OCI-LY1 (cell line): ENCODE data around the gene FILIP1.

Experiments
- EZH2 ChIP-seq: fragments of 200-600 bp; sonication (generic), shearing (Covaris generic); IDR thresholded peaks from 2 replicates; pipeline ENCODE4 v1.8.0; 2017; ENCODE audit warnings: borderline replicate concordance, mixed run types, mild to moderate bottlenecking, antibody characterized with exemption, low read length, moderate library complexity, mixed read lengths
- TF ChIP-seq, protein P1 (sequence below): fragments of 200-600 bp; sonication (generic), shearing (Covaris generic); IDR thresholded peaks from 2 replicates; pipeline ENCODE4 v1.5.1; 2017; ENCODE audit warnings: mild to moderate bottlenecking, antibody characterized with exemption, low read length, moderate library complexity, mixed read lengths

DNA sequence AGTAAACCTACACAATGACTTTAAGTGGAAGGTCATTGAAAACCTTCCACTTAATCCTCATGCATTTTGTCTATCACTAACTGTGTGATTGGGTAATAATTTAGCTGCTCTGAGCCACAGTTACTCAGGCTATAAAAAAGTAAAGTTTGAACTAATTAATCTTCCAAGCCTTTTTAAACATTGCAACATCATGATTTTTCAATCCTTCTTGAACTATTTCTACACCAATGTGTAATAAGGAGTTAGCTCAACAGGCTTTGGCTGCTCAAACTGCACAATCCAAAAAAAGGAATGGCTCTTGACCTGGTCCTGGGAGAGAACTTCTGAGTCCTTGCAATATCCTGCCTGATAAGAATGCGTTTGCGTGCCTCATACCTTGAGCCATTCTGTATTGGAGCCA lies 34.8 kb upstream of the FILIP1 start:
- TF ChIP-seq, protein P1, sequence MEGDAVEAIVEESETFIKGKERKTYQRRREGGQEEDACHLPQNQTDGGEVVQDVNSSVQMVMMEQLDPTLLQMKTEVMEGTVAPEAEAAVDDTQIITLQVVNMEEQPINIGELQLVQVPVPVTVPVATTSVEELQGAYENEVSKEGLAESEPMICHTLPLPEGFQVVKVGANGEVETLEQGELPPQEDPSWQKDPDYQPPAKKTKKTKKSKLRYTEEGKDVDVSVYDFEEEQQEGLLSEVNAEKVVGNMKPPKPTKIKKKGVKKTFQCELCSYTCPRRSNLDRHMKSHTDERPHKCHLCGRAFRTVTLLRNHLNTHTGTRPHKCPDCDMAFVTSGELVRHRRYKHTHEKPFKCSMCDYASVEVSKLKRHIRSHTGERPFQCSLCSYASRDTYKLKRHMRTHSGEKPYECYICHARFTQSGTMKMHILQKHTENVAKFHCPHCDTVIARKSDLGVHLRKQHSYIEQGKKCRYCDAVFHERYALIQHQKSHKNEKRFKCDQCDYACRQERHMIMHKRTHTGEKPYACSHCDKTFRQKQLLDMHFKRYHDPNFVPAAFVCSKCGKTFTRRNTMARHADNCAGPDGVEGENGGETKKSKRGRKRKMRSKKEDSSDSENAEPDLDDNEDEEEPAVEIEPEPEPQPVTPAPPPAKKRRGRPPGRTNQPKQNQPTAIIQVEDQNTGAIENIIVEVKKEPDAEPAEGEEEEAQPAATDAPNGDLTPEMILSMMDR = no peak
- no peak for TF ChIP-seq EZH2
